ENCODE measurements around the gene NMRK2.

NMRK2 gene

DNA sequence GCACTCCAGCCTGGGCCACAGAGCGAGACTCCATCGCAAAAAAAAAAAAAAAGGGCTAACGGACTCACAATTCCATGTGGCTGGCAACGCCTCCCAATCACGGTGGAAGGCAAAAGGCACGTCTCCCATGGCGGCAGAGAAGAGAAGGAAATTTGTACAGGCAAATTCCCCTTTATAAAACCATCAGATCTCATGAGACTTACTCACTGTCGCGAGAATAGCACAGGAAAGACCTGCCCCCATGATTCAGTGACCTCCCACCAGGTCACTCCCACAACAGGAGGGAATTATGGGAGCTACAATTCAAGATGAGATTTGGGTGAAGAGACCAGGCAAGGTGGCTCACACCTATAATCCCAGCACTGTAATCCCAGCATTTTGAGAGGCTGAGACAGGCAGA lies 18.7 kb upstream of the NMRK2 start:
- Histone ChIP-seq H3K4me1 (ENCODE audit: insufficient read depth, low read length, poor library complexity, severe bottlenecking) (no peaks in the 10 kb centered on the region), H3K79me2 (ENCODE audit: insufficient read depth, low read length) (no peaks in the 10 kb centered on the region), H4K20me1 (ENCODE audit: insufficient read depth, low read length, poor library complexity, severe bottlenecking) (no peaks in the 10 kb centered on the region), H3K36me3 (ENCODE audit: insufficient read depth, low read length) (no peaks in the 10 kb centered on the region), H3K4me3 (ENCODE audit: low read length, poor library complexity, severe bottlenecking) (no peak overlapping the region), H3F3A (ENCODE audit: low read depth) (no peaks in the 10 kb centered on the region), H3K9me2 (replicated peaks; ENCODE audit: low read depth, low read length) (no peaks in the 10 kb centered on the region), H3K9ac (ENCODE audit: low read depth, low read length, poor library complexity, severe bottlenecking) (no peak overlapping the region), H2AFZ (ENCODE audit: low read length) (no peak overlapping the region), H3K27me3 (ENCODE audit: insufficient read depth, low read length, poor library complexity, severe bottlenecking) (no peaks in the 10 kb centered on the region), H3K9me3 (ENCODE audit: insufficient read depth, low read depth, low read length) (no peaks in the 10 kb centered on the region; the same call in 1 of the 2 replicates), H3K4me2 (ENCODE audit: low read depth, low read length, poor library complexity, severe bottlenecking) (no peak overlapping the region)
- TF ChIP-seq EZH2phosphoT487 (IDR thresholded peaks at IDR 0.05; ENCODE audit: borderline replicate concordance), result no peak
- TF ChIP-seq, protein P1, sequence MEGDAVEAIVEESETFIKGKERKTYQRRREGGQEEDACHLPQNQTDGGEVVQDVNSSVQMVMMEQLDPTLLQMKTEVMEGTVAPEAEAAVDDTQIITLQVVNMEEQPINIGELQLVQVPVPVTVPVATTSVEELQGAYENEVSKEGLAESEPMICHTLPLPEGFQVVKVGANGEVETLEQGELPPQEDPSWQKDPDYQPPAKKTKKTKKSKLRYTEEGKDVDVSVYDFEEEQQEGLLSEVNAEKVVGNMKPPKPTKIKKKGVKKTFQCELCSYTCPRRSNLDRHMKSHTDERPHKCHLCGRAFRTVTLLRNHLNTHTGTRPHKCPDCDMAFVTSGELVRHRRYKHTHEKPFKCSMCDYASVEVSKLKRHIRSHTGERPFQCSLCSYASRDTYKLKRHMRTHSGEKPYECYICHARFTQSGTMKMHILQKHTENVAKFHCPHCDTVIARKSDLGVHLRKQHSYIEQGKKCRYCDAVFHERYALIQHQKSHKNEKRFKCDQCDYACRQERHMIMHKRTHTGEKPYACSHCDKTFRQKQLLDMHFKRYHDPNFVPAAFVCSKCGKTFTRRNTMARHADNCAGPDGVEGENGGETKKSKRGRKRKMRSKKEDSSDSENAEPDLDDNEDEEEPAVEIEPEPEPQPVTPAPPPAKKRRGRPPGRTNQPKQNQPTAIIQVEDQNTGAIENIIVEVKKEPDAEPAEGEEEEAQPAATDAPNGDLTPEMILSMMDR (conservative IDR thresholded peaks at IDR 0.05; ENCODE audit: low read length), result no peak

DNA sequence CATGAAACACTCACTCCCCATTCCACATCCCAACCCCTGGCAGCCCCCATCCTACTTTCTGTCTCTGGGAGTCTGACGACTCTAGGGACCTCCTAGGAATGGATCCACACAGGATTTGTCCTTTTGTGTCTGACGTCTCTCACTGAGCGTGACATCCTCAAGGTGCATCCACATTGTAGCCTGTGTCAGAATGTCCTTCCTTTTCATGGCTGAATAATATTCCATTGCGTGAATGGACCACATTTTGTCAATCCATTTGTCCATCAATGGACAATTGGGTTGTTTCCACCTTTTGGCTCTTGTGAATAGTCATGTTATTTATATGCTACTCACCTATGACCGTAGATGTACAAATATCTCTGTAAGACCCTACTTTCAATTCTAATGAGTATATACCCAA lies 16.8 kb upstream of the NMRK2 start:
- no peaks in the 10 kb centered on the region for H3K79me2 ChIP-seq (ENCODE audit: insufficient read depth, low read length)
- no peaks in the 10 kb centered on the region for H3K4me1 ChIP-seq (ENCODE audit: insufficient read depth, low read length, poor library complexity, severe bottlenecking)
- H3F3A ChIP-seq (ENCODE audit: low read depth), result no peaks in the 10 kb centered on the region
- no peaks in the 10 kb centered on the region for H3K27me3 ChIP-seq (ENCODE audit: insufficient read depth, low read length, poor library complexity, severe bottlenecking)
- H2AFZ ChIP-seq (ENCODE audit: low read length), result no peak overlapping the region
- H3K36me3 ChIP-seq (ENCODE audit: insufficient read depth, low read length), result no peaks in the 10 kb centered on the region
- H4K20me1 ChIP-seq (ENCODE audit: insufficient read depth, low read length, poor library complexity, severe bottlenecking), result no peaks in the 10 kb centered on the region
- H3K9me2 ChIP-seq (replicated peaks; ENCODE audit: low read depth, low read length), result no peaks in the 10 kb centered on the region
- no peak overlapping the region for H3K9ac ChIP-seq (ENCODE audit: low read depth, low read length, poor library complexity, severe bottlenecking)
- H3K4me3 ChIP-seq (ENCODE audit: low read length, poor library complexity, severe bottlenecking), result no peak overlapping the region
- no peak overlapping the region for H3K4me2 ChIP-seq (ENCODE audit: low read depth, low read length, poor library complexity, severe bottlenecking)
- no peaks in the 10 kb centered on the region for H3K9me3 ChIP-seq (ENCODE audit: insufficient read depth, low read depth, low read length)
- TF ChIP-seq, protein P1 (conservative IDR thresholded peaks at IDR 0.05; ENCODE audit: low read length), result no peak
- no peak for TF ChIP-seq EZH2phosphoT487 (IDR thresholded peaks at IDR 0.05; ENCODE audit: borderline replicate concordance)

DNA sequence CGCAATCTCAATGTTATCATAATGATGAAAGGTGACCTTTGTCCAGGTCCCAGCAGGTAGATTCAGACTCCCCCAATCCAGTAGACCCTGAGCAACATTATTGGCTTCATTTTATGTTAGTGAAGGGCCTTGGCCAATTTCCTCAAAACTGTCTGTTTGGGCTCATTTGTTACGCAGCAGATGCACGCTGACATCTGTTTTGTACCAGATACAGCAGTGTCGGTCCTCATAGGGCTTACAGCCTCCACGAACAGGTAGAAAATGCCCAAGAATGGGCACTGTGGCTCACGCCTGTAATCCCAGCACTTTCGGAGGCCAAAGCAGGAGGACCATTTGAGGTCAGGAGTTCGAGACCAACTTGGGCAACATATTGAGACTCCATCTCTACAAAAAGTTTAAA lies 13.1 kb upstream of the NMRK2 start:
- H3K9me2 ChIP-seq (replicated peaks; ENCODE audit: low read depth, low read length), result no peaks in the 10 kb centered on the region
- H3K79me2 ChIP-seq (ENCODE audit: insufficient read depth, low read length), result no peaks in the 10 kb centered on the region
- H3F3A ChIP-seq (ENCODE audit: low read depth), result no peaks in the 10 kb centered on the region
- TF ChIP-seq EZH2phosphoT487 (IDR thresholded peaks at IDR 0.05; ENCODE audit: borderline replicate concordance), result no peak
- TF ChIP-seq, protein P1 (conservative IDR thresholded peaks at IDR 0.05; ENCODE audit: low read length), result no peak
- H3K4me1 ChIP-seq (ENCODE audit: insufficient read depth, low read length, poor library complexity, severe bottlenecking), result no peaks in the 10 kb centered on the region
- H3K4me3 ChIP-seq (ENCODE audit: low read length, poor library complexity, severe bottlenecking), result no peak overlapping the region
- H3K27me3 ChIP-seq (ENCODE audit: insufficient read depth, low read length, poor library complexity, severe bottlenecking), result no peaks in the 10 kb centered on the region
- H2AFZ ChIP-seq (ENCODE audit: low read length), result no peak overlapping the region
- H4K20me1 ChIP-seq (ENCODE audit: insufficient read depth, low read length, poor library complexity, severe bottlenecking), result no peaks in the 10 kb centered on the region
- H3K36me3 ChIP-seq (ENCODE audit: insufficient read depth, low read length), result no peaks in the 10 kb centered on the region
- H3K4me2 ChIP-seq (ENCODE audit: low read depth, low read length, poor library complexity, severe bottlenecking), result no peak overlapping the region
- no peak overlapping the region for H3K9ac ChIP-seq (ENCODE audit: low read depth, low read length, poor library complexity, severe bottlenecking)
- H3K9me3 ChIP-seq (ENCODE audit: insufficient read depth, low read depth, low read length), result peaks cover 6% of the 10 kb centered on the region; the same call in 1 of the 2 replicates

Measured in Loucy (cell line).